ENCODE data around the gene EPX. TPM values are rescaled to one million over a fixed set of nuclear protein-coding genes. Genes with fewer than 3 reads are reported as not detected.

EPX gene
- total RNA-seq, 2 donors from 2014 or later, result not detected

DNA sequence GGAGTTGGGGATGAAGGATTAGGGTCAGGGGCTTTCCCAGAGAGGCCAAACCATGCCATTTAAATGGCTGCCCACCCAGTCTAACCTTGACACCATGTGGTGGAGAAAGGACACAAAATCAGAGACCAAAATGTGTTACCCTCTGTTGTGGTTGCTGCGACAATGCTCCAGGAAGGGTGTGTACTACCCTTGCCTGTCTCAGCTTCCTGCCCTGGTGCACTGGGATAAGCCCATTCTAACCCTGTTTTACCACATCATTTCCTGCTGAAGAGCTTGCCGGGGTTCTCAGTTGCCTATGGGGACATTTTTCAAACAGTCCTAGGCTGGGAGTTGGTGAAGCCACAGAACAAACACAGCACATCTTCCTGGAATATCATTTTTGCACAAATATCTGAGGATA lies 39.5 kb upstream of the EPX start:
- WGBS, 2 experiments (ENCODE audit: insufficient coverage in 1 of 2, insufficient read length in 1 of 2), result 85 to 88% methylated on average over 2 of the region's 2 CpGs
- Histone ChIP-seq H3K27ac (ENCODE audit: low read depth, low read length) (no peak overlapping the region), H3K9ac (ENCODE audit: extremely low read depth, low read length, poor library complexity, severe bottlenecking) (no peak overlapping the region), H3K27me3 (ENCODE audit: control insufficient read depth, insufficient read depth, low read length, poor library complexity, severe bottlenecking) (peaks cover 98% of the 10 kb centered on the region), H3K36me3 (ENCODE audit: control insufficient read depth, insufficient read depth, low read length) (no peaks in the 10 kb centered on the region), H3K9me3 (ENCODE audit: control insufficient read depth, low read length) (no peaks in the 10 kb centered on the region), H3K4me1 (ENCODE audit: control insufficient read depth, insufficient read depth, low read length) (no peaks in the 10 kb centered on the region), H3K4me3 (ENCODE audit: low read length) (no peak overlapping the region)
- no peak for DNase-seq
- H3K4me1 Mint-ChIP-seq, result no peaks in the 10 kb centered on the region
- H3K4me3 Mint-ChIP-seq, result no peak overlapping the region
- H3K9me3 Mint-ChIP-seq, result no peaks in the 10 kb centered on the region
- TF ChIP-seq, protein P1, sequence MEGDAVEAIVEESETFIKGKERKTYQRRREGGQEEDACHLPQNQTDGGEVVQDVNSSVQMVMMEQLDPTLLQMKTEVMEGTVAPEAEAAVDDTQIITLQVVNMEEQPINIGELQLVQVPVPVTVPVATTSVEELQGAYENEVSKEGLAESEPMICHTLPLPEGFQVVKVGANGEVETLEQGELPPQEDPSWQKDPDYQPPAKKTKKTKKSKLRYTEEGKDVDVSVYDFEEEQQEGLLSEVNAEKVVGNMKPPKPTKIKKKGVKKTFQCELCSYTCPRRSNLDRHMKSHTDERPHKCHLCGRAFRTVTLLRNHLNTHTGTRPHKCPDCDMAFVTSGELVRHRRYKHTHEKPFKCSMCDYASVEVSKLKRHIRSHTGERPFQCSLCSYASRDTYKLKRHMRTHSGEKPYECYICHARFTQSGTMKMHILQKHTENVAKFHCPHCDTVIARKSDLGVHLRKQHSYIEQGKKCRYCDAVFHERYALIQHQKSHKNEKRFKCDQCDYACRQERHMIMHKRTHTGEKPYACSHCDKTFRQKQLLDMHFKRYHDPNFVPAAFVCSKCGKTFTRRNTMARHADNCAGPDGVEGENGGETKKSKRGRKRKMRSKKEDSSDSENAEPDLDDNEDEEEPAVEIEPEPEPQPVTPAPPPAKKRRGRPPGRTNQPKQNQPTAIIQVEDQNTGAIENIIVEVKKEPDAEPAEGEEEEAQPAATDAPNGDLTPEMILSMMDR (conservative IDR thresholded peaks at IDR 0.05), result no peak
- H3K36me3 Mint-ChIP-seq (ENCODE audit: low read depth), result no peaks in the 10 kb centered on the region
- H3K27me3 Mint-ChIP-seq (ENCODE audit: insufficient read depth), result peaks cover 87% of the 10 kb centered on the region
- no peak overlapping the region for H3K27ac Mint-ChIP-seq

DNA sequence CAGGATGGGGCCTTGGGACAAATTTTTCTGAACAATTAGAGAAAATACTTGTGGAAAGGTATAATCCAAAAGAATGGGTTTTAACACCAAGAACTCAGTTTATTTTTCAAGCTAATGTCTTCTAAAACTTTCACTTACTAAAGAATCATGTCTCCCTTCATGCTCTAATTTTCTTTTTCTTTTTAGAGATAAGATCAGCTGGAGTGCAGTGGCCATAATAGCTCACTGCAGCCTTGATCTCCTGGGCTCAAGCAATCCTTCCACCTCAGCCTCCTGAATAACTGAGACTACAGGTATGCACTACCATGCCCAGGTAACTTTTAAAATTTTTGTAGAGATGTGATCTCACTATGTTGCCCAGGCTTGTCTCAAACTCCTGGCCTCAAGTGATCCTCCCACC lies 38.9 kb upstream of the EPX start:
- H3K4me3 ChIP-seq (ENCODE audit: low read length), result no peak overlapping the region
- H3K9me3 ChIP-seq (ENCODE audit: control insufficient read depth, low read length), result no peaks in the 10 kb centered on the region
- Mint-ChIP-seq H3K36me3 (ENCODE audit: low read depth) (no peaks in the 10 kb centered on the region), H3K27ac (no peak overlapping the region), H3K27me3 (ENCODE audit: insufficient read depth) (peaks cover 86% of the 10 kb centered on the region), H3K4me3 (no peak overlapping the region), H3K4me1 (no peaks in the 10 kb centered on the region), H3K9me3 (no peaks in the 10 kb centered on the region)
- H3K27me3 ChIP-seq (ENCODE audit: control insufficient read depth, insufficient read depth, low read length, poor library complexity, severe bottlenecking), result peaks cover 98% of the 10 kb centered on the region
- DNase-seq, result no peak
- no peak overlapping the region for H3K27ac ChIP-seq (ENCODE audit: low read depth, low read length)
- no peaks in the 10 kb centered on the region for H3K36me3 ChIP-seq (ENCODE audit: control insufficient read depth, insufficient read depth, low read length)
- H3K4me1 ChIP-seq (ENCODE audit: control insufficient read depth, insufficient read depth, low read length), result no peaks in the 10 kb centered on the region
- TF ChIP-seq, protein P1 (conservative IDR thresholded peaks at IDR 0.05), result no peak
- no peak overlapping the region for H3K9ac ChIP-seq (ENCODE audit: extremely low read depth, low read length, poor library complexity, severe bottlenecking)

DNA sequence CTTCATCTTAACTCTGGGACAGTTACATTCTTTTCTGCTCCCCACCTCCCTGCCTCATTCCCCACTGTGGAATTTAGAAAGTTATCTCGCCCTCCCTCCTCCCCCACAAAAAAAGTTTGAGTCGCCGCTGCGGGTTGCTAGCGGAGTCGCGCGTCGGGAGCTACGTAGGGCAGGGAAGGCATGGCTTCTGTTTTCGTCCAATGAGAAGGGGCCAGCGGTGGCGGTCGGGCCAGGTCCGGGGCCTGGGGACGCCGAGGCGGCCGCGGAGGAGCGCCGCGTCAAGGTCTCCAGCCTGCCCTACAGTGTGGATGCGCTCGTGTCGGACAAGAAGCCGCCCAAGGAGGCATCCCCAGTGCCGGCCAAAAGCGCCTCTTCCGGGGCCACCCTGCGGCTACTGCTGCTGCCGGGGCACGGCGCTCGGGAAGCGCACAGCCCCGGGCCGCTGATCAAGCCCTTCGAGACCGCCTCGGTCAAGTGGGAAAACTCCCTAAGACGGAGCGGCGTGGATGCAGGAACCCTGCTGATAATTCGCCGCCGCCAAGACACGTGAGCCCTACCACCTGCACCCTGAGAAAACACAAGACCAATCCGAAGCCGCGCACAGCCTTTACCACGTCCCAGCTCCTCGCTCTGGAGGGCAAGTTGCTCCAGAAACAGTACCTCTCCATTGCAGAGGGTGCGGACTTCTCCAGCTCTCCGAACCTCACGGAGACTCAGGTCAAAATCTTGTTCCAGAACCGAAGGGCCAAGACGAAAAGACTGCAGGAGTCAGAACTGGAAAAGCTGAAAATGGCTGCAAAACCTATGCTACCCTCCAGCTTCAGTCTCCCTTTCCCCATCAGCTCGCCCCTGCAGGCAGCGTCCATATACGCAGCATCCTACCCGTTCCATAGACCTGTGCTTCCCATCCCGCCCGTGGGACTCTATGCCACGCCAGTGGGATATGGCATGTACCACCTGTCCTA lies 35.4 kb upstream of the EPX start:
- H3K4me3 Mint-ChIP-seq, result peak overlapping the region; percentile 63
- no peaks in the 10 kb centered on the region for H3K36me3 Mint-ChIP-seq (ENCODE audit: low read depth)
- H3K4me3 ChIP-seq (ENCODE audit: low read length), result peak overlapping the region; percentile 87
- WGBS, 2 experiments (ENCODE audit: insufficient coverage in 1 of 2, insufficient read length in 1 of 2), result 1 to 2% methylated on average over 45 to 65 of the region's 65 CpGs
- no peaks in the 10 kb centered on the region for H3K36me3 ChIP-seq (ENCODE audit: control insufficient read depth, insufficient read depth, low read length)
- peak overlapping the region; percentile 16 for H3K27ac Mint-ChIP-seq
- H3K27me3 Mint-ChIP-seq (ENCODE audit: insufficient read depth), result peaks cover 87% of the 10 kb centered on the region
- H3K9ac ChIP-seq (ENCODE audit: extremely low read depth, low read length, poor library complexity, severe bottlenecking), result peak overlapping the region; percentile 15
- H3K27me3 ChIP-seq (ENCODE audit: control insufficient read depth, insufficient read depth, low read length, poor library complexity, severe bottlenecking), result peaks cover 96% of the 10 kb centered on the region
- H3K4me1 ChIP-seq (ENCODE audit: control insufficient read depth, insufficient read depth, low read length), result no peaks in the 10 kb centered on the region
- DNase-seq, result peak; percentile 93
- H3K4me1 Mint-ChIP-seq, result no peaks in the 10 kb centered on the region
- H3K9me3 ChIP-seq (ENCODE audit: control insufficient read depth, low read length), result no peaks in the 10 kb centered on the region
- TF ChIP-seq, protein P1 (conservative IDR thresholded peaks at IDR 0.05), result peak; percentile 49
- no peaks in the 10 kb centered on the region for H3K9me3 Mint-ChIP-seq
- H3K27ac ChIP-seq (ENCODE audit: low read depth, low read length), result no peak overlapping the region

All from endodermal cell (in vitro differentiated cells).